ENCODE results near the gene OR2AE1. TPM values are rescaled to one million over a fixed set of nuclear protein-coding genes. Genes with fewer than 3 reads are reported as not detected.

The OR2AE1 gene
- total RNA-seq, 1 donor from 2014 or later = not detected

- Mint-ChIP-seq H3K27me3 (peaks cover 19% of the 10 kb centered on the region), H3K36me3 (no peaks in the 10 kb centered on the region), H3K4me3 (no peak overlapping the region), H3K27ac (peak overlapping the region; percentile 31), H3K4me1 (ENCODE audit: unreplicated experiment) (peaks cover 6% of the 10 kb centered on the region), H3K9me3 (no peaks in the 10 kb centered on the region)
- no peak for TF ChIP-seq CTCF (conservative IDR thresholded peaks at IDR 0.05)
- no peak for DNase-seq (ENCODE audit: extremely low spot score, unreplicated experiment)
Observed at GRCh38 chr7:99839287-99840021, 37.4 kb downstream of the OR2AE1 start.

GRCh38 chr7:99837649-99838361 is 39.0 kb downstream of the OR2AE1 start:
- Mint-ChIP-seq H3K4me1 (ENCODE audit: unreplicated experiment) (peaks cover 6% of the 10 kb centered on the region), H3K27me3 (peaks cover 22% of the 10 kb centered on the region), H3K9me3 (no peaks in the 10 kb centered on the region), H3K4me3 (no peak overlapping the region), H3K36me3 (no peaks in the 10 kb centered on the region), H3K27ac (peak overlapping the region; percentile 44)
- TF ChIP-seq CTCF (conservative IDR thresholded peaks at IDR 0.05) = no peak
- DNase-seq (ENCODE audit: extremely low spot score, unreplicated experiment) = no peak

GRCh38 chr7:99835189-99835588 is 41.6 kb downstream of the OR2AE1 start:
- Mint-ChIP-seq H3K27me3 (peaks cover 13% of the 10 kb centered on the region), H3K9me3 (no peaks in the 10 kb centered on the region), H3K4me1 (ENCODE audit: unreplicated experiment) (peaks cover 6% of the 10 kb centered on the region), H3K4me3 (no peak overlapping the region), H3K27ac (no peak overlapping the region), H3K36me3 (no peaks in the 10 kb centered on the region)
- no peak for TF ChIP-seq CTCF (conservative IDR thresholded peaks at IDR 0.05)
- DNase-seq (ENCODE audit: extremely low spot score, unreplicated experiment) = no peak

GRCh38 chr7:99834382-99834781 is 42.5 kb downstream of the OR2AE1 start:
- no peak for DNase-seq (ENCODE audit: extremely low spot score, unreplicated experiment)
- Mint-ChIP-seq H3K4me1 (ENCODE audit: unreplicated experiment) (peaks cover 9% of the 10 kb centered on the region), H3K36me3 (no peaks in the 10 kb centered on the region), H3K9me3 (no peaks in the 10 kb centered on the region), H3K4me3 (no peak overlapping the region), H3K27me3 (peaks cover 9% of the 10 kb centered on the region), H3K27ac (no peak overlapping the region)
- no peak for TF ChIP-seq CTCF (conservative IDR thresholded peaks at IDR 0.05)

GRCh38 chr7:99833289-99833877 is 43.5 kb downstream of the OR2AE1 start:
- H3K4me3 Mint-ChIP-seq = no peak overlapping the region
- H3K27ac Mint-ChIP-seq = no peak overlapping the region

More at GRCh38 chr7:99833289-99833877, 43.5 kb downstream of the OR2AE1 start:
- H3K36me3 Mint-ChIP-seq = no peaks in the 10 kb centered on the region
- no peak for TF ChIP-seq CTCF (conservative IDR thresholded peaks at IDR 0.05)
- H3K9me3 Mint-ChIP-seq = no peaks in the 10 kb centered on the region
- H3K27me3 Mint-ChIP-seq = peaks cover 3% of the 10 kb centered on the region
- H3K4me1 Mint-ChIP-seq (ENCODE audit: unreplicated experiment) = peaks cover 17% of the 10 kb centered on the region
- DNase-seq (ENCODE audit: extremely low spot score, unreplicated experiment) = no peak
